HG03108 (cell line): ENCODE results near the gene MESP1.
"Not testable (repeated sequence)": the region's sequence is repeated elsewhere in the genome, so short reads cannot be mapped to it uniquely, and the experiment has no call there.

Experiments used
- ATAC-seq: cut with Tn5 transposase; IDR thresholded peaks from one replicate; pipeline ENCODE4 v1.9.1; 2021; ENCODE audit warnings: moderate library complexity; ENCODE audit not compliant: unreplicated experiment

The MESP1 gene

DNA sequence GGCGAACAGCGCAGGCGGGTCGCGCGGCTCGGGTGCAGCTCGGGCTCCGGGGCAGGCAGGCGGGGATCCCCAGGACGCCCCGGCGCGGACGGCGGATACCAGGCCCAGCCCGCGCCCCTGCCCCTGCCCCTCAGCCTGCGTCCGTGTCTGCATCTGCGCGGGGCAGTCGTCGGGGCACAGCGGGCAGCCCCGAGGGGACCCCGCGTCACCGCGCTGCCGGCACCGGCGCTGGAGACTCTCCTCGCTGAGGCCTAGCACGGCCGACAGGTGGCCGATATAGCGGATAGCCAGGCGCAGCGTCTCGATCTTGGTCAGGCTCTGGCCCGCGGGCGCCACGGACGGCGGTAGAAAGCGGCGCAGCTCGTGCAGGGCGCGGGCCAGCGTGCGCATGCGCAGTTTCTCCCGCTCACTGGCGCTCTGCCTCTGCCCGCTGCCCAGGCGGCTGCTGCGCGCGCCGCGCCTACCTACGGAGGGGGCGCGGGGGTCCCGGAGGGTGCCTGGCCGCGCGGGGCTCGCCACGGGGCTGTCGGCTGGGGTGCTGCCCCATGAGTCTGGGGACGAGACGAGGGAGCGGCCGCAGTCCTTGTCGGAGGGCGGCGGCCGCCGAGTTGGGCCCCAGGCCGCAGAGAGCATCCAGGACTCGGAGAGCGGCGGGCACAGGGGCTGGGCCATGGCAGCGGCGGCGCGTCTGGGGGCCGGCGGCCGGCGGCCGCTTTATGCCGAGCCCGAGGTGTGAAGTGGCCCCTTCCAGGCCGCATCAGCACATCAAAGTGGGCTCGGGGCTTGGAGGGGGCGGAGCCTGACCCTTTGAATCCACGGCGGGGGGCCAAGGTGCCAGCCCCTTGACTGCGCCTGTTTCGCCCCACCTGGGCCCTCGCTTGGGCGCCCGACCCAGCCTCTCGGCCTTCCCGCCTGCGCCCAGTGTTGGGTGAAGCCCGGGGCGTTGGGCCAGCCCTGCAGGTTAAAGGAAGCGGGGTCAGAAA is at the start of gene MESP1:
TSS of gene MESP1 (minus strand) at position 690 of the 983 bp plus-strand sequence. CDS start at position 672, 18 bp downstream.
- peak; percentile 91 for ATAC-seq

DNA sequence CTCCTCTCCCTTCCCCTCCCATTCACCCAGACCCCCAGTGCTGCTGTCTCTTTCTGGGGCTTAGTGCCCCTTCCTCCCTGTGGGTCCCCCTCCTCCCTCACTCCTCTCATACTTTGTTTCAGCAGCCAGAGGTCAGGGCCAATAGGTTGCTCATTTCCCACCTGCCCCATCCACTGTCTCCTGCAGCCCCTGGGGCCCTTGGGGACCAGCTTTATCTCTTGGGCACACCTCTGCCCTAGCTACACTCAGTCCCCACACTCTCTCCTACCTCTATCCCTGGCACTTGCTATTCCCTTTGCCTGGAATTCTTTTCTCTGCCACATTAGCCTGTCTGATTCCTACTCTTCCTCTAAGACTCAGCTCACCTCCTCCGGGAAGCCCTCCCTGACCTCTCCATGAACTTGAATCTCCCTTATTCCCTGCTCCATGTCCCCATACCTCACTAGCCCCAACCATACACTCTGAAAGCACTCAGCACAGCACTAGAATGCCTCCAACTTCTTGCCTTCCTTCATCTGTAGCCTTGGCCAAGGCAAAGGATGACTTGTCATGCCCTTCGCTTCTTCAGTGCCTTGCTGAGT is 49.0 kb upstream of the MESP1 start:
- no peak for ATAC-seq

- no peak for ATAC-seq
Observed at GRCh38 chr15:89799011-89799911, 48.2 kb upstream of the MESP1 start.

DNA sequence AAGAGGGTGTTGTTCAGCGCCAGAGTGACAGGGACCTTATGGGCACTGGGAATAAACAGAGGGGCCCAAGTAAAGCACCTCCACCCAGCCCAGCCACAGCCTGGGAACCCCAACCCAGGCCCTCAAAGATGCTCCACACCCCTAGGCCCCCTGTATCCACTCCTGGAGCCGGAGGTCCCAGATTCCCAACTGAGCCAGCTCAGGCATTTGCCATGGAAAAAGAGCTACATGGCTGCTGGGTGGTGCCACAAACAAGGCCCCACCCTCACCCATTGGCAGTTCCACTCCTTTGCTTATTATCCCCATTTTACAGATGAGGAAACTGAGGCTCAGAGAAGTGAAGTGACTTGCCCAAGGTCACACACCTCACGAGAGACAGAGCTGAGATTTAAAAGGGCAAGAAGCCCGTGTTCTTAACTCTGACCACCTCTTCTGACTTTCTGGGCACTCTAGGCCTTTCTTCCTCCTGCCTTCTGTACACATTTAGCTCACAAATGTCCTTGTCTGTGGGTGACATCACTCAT is 46.7 kb upstream of the MESP1 start:
- ATAC-seq, result no peak

GRCh38 chr15:89795996-89796395 is 44.9 kb upstream of the MESP1 start:
- ATAC-seq, result no peak

DNA sequence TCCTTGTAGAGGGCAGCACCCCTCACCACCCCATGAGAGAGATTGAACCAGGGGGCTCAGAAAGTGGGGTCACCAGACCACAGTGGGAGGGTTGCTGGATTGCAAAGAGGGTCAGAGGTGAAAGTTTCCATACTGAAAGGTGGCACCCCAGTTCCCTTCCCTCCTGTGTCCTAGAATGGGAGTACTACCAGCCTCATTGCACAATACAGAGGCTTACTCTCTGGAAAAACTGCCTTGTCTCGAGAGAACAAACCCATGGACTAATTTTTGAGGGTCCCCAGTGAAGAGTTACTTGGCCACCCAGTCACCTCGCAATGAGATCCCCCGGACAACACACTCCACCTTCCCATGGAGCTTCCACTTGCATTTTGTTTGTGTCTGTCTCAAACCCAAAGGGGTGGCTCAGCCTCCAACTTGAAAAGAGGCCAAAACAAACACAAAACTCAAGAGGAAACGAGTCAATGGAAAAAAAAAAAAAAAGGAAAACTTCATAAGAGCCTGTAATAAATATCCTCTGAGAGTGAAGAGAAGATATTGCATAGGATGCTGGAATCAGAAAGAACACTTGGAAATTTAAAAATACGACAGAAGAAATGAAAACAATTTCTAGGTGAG is 43.7 kb upstream of the MESP1 start:
- no peak for ATAC-seq

- ATAC-seq, result no peak
Observed at GRCh38 chr15:89792106-89792805, 41.2 kb upstream of the MESP1 start.

DNA sequence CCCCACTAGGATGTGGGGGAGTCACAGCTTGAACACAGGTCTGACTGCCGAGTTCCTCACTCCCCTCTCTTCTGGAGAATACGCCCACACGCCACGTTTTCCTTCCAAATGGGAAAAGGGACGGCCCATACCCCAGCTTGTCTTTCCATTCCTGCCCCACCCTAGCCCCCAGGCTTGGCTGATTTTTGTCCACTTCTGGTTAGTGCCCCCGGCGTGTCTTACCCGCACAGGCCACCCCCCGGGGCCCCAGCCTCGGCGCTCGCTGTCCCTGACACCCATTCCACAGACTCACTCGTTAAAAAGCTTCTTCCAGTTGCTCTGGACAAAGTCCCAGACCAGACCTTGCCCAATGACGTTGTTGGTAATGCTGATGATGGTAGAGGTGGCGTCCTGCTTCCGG is 39.6 kb upstream of the MESP1 start:
- no peak for ATAC-seq

GRCh38 chr15:89790206-89790605 is 39.2 kb upstream of the MESP1 start:
- ATAC-seq, result no peak

DNA sequence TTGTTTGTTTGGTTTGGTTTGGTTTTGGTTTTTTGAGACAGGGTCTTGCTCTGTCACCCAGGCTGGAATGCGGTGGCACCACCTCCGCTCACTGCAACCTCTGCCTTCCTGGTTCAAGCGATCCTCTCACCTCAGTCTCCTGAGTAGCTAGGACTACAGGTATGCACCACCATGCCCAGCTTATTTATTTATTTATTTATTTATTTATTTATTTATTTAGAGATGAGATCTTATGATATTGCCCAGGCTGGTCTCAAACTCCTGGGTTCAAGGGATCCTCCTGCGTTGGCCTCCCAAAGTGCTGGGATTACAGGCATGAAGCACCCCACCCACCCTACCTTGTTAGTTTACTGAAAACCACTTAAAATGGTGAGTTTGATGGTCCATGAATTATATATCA is 37.5 kb upstream of the MESP1 start:
- ATAC-seq, result not testable (repeated sequence)

DNA sequence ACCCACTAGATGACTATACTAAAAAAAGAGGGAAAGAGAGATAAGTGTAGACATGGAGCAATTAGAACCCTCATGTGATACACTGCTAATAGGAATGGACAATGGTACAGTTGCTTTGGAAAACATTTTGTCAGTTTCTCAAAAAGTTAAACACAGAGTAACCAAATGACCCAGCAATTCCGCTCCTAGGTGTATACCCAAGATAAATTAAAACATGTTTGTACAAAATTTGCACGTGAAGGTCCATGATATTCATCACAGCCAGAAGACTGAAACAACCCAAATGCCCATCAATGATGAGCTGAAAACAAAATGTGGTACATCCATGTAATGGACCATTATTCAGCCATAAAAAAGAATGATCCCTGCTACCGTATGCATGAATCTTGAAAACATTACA is 36.9 kb upstream of the MESP1 start:
- no peak for ATAC-seq

GRCh38 chr15:89785774-89786140 is 34.7 kb upstream of the MESP1 start:
- no peak for ATAC-seq

DNA sequence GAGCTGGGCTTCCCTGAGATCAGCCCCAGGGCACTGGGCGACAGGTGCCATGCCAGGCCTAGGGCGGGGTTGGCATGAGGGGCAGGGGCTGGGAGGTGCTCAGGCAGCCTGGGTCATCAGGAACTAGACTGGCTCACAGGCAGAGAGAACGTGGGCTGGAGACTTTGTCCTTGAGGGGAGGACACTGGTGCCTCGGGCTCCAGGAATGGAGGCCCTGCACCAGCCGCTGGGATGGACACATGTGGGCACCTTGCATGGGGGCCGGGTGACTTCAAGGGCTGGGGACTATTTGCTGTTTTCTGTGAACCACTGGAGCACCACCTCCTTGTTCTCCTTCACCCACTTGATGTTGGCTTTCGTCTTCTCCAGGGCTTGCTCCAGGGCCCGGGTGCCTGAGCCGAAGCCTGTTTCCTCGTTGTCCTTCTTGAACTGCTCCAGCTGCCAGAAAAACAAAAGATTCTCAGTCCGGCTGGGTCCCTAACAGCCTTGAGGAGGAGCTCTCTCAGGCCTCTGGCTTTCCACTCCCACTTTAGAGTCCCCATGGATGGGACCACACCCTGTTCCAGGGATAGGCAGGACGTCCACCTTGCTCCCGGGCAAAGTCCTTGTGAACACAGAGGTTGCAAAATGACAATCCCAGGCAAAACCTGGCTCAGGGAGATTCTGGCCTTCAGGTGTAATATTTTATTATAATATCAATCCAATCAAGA is 34.2 kb upstream of the MESP1 start:
- ATAC-seq, result no peak

DNA sequence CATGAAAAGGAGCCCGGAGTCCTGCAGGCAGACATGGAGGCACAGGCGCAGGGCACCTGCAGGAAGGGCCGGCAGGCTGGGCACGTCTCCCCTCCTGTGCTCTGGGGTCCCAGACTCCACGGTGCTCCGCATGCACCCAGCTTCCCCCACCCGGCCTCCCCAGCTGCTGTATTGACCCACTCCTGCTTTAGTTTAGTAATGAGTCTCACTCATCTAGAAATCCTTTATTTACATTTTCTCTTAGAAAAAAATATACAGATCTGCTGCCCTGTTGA is 33.6 kb upstream of the MESP1 start:
- ATAC-seq, result no peak

DNA sequence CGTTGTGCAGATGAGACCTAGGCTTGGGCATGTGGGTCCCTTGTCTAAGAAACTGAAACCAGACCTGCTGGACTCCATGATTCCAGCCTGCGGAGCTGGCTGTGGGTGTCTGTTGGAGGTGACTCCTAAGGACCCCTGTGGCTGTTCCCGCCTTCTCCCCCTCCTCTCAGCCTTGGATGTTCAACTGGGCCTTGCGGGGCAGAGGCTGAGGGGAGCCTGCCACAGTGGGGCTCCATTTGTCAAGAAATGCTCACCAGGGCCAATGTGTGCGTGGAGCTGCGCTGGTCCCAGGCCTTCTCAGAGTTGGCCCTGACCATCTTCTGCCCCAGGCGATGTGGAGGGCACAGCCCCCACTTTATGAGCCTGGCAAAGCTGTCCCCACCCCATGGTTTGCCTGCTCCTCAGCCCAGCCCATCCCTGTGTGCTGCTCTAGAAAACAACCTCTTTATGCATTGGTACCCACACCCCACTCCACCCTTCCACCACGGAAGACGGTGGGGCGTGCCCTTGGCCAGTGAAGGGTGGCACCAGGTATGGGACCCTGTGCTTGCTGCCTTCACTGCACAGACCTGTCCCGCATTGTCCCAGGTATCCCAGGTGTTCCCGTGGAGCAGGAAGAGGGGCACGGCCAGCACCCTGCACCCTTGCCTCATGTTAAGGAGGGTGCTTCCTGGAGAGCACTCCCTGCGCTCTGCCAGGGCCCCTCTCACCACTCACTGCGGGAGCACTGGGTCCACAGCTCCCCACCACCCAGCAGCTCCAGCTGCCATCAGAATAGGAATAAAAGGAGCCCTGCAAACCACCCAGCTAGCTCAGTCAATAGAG is 33.0 kb upstream of the MESP1 start:
- ATAC-seq, result no peak

DNA sequence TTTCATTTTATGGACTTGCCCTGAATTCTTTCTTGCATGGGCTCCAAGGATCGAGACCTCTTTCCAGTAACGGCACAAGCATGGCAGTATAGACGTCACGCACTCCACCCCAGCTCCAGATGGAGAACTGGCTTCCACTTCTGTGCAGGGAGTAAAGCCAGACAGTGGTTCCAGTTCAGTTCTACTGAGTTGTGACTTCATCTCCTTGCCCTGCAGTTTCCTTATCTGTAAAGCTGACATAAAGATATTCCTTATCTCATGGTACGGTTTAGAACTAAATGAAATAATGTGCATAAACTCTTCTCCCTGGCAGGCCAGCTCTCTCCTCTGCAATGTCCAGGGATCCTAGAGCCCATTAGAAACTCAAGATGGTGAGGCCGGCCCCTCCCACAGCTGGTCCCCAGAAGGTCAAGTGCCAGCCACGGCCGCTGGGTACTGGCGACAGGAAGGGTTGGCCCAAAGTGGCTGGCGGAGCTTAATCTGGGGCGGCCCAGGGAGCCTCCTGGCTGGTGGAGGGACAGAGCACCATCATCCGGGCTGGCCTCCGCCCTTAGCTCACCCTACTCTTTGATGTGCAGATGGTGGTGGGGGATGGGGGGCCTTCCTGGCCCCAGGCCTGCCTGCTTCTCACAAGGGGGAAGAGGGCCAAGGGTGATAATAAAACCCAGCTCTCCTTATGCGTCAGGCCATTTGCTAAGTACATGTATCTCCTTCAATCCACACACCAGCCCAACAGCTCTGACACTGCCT is 32.2 kb upstream of the MESP1 start:
- ATAC-seq, result no peak

- not testable (repeated sequence) for ATAC-seq
Observed at GRCh38 chr15:89782619-89782950, 31.5 kb upstream of the MESP1 start.

DNA sequence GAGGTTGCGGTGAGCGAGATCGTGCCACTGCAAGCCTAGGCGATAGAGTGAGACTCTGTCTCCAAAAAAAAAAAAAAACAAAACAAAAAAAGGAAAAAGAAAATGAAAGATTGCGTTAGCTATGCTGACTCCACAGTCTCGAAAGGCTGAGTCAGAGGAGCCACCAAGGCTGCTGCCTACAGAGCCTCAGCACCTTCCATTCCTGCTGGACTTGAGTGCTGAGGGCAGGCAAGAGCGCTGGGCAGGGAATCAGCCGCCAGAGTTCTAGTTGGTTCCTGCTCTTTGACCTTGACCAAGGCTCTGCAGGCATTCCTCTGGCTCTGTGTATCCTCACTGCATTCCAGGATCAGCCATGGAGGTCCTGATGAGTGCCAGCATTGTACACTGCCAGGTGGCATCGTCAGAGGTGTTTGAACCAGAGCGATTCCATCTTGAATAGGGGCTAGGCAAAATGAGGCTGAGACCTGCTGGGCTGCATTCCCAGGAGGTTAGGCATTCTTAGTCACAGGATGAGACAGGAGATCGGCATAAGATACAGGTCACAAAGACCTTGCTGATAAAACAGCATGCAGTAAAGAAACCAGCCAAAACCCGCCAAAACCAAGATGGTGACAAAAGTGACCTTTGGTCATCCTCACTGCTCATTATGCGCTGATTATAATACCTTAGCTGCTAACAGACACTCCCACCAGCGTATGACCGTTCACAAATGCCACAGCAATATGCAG is 31.0 kb upstream of the MESP1 start:
- no peak for ATAC-seq
